ENCODE measurements around the gene MUC5B.

- no peak for TF ChIP-seq POLR2AphosphoS5 (IDR thresholded peaks at IDR 0.05)
- TF ChIP-seq CTCF (IDR thresholded peaks at IDR 0.05), result no peak
Measured at GRCh38 chr11:1224491-1225385, 1.9 kb downstream of the MUC5B start.
